Gastrocnemius medialis (tissue), 4 donors: ENCODE data around the gene ACTR3. TPM values are rescaled to one million over a fixed set of nuclear protein-coding genes. Genes with fewer than 3 reads are reported as not detected.

Experiments used
- ATAC-seq, 2 donors: fragments of 150-250 bp; one replicate each; pipeline ENCODE4 v1.9.1; 2016
- DNase-seq, 2 donors: peaks; one replicate each; pipeline ENCODE4 v3.0.0-alpha.2; 2019
- H3K27ac ChIP-seq, 4 donors: fragments of 200-600 bp; sonication (generic); 1 replicate in 1 of 4; 2 replicates in 3 of 4; pipeline ENCODE4 v1.5.1; 2016 to 2018; ENCODE audit warnings: mild to moderate bottlenecking in 2 of 4, moderate library complexity in 1 of 4
- H3K27me3 ChIP-seq, 3 donors: fragments of 200-600 bp; sonication (generic) in 2 of 3; 1 replicate in 1 of 3; 2 replicates in 2 of 3; pipeline versions ENCODE4 v1.5.1 to v1.6.0; 2016 to 2019; ENCODE audit warnings: mild to moderate bottlenecking in 1 of 3, moderate library complexity in 1 of 3
- H3K36me3 ChIP-seq, 2 donors: fragments of 200-600 bp; sonication (generic) in 1 of 2; one replicate each; pipeline ENCODE4 v1.5.1; 2017 to 2018
- H3K4me1 ChIP-seq, 2 donors: fragments of 200-600 bp; sonication (generic) in 1 of 2; one replicate each; pipeline ENCODE4 v1.5.1; 2016 to 2017; ENCODE audit warnings: mild to moderate bottlenecking in 2 of 2
- H3K4me3 ChIP-seq, 4 donors: fragments of 200-600 bp; sonication (generic) in 3 of 4; 1 replicate in 1 of 4; 2 replicates in 3 of 4; pipeline ENCODE4 v1.5.1; 2016 to 2019; ENCODE audit warnings: mild to moderate bottlenecking in 2 of 4
- H3K9me3 ChIP-seq, 3 donors: fragments of 200-600 bp; sonication (generic) in 2 of 3; 1 replicate in 1 of 3; 2 replicates in 2 of 3; pipeline ENCODE4 v1.5.1; 2016 to 2019
- CTCF ChIP-seq, 5 experiments: fragments of 450-650 bp in 3 of 5; fragments of 200-600 bp in 2 of 5; sonication (generic) in 2 of 5; IDR thresholded peaks in 4 of 5; conservative IDR thresholded peaks in 1 of 5; 1 replicate in 4 of 5; 2 replicates in 1 of 5; pipeline ENCODE4 v1.5.1; 2016 to 2019; ENCODE audit warnings: antibody characterized with exemption in 5 of 5, mild to moderate bottlenecking in 3 of 5, moderate library complexity in 3 of 5
- POLR2A ChIP-seq, 2 donors: fragments of 450-650 bp; IDR thresholded peaks; one replicate each; pipeline ENCODE4 v1.6.1; 2017; ENCODE audit warnings: antibody characterized with exemption in 2 of 2, mild to moderate bottlenecking in 2 of 2, moderate library complexity in 2 of 2
- in situ Hi-C, 4 donors: fragments of 200-750 bp; cut with MboI; loops; one replicate each; pipeline versions ENCODE4 v1.15.0 to v1.8.0; 2017; ENCODE audit warnings: low sequenced_read_pairs in 4 of 4
- intact Hi-C: fragments of 100-400 bp; cut with DNase I; formaldehyde crosslinking; loops from one replicate; pipeline ENCODE4 v1.15.1; 2023; ENCODE audit warnings: low total_unique reads
- total RNA-seq, 4 donors: library from RNA; depleted of rRNA; stranded (reverse); fragments of >200 nt; gene quantifications; one replicate each; pipeline versions ENCODE4 v1.1.0 to v1.2.3, GENCODE V29; 2016

ACTR3 gene
- total RNA-seq, 4 donors from 2014 or later = 39.3 to 75.0 (median 56.6) TPM

GRCh38 chr2:113854208-113854607 lies 35.7 kb upstream of the ACTR3 start:
- ATAC-seq (no peak), DNase-seq (no peak)
- H3K4me3 ChIP-seq = no peak overlapping the region
- no peak overlapping the region for H3K27ac ChIP-seq
- TF ChIP-seq POLR2A (IDR thresholded peaks at IDR 0.05) (no peak), CTCF (IDR thresholded peaks at IDR 0.05 in 4 of 5, conservative IDR thresholded peaks at IDR 0.05 in 1 of 5) (no peak)
- no peaks in the 10 kb centered on the region for H3K4me1 ChIP-seq
- H3K27me3 ChIP-seq = no peaks in the 10 kb centered on the region
- intact Hi-C loops = no loop called here
- in situ Hi-C loops = no loop called here
- no peaks in the 10 kb centered on the region for H3K9me3 ChIP-seq
- H3K36me3 ChIP-seq = no peaks in the 10 kb centered on the region

GRCh38 chr2:113854970-113855740 lies 34.7 kb upstream of the ACTR3 start:
- TF ChIP-seq CTCF (IDR thresholded peaks at IDR 0.05 in 4 of 5, conservative IDR thresholded peaks at IDR 0.05 in 1 of 5) = no peak
- intact Hi-C loops = no loop called here
- in situ Hi-C loops = no loop called here
- Histone ChIP-seq H3K27me3 (no peaks in the 10 kb centered on the region), H3K4me3 (no peak overlapping the region), H3K27ac (no peak overlapping the region), H3K4me1 (no peaks in the 10 kb centered on the region), H3K36me3 (no peaks in the 10 kb centered on the region), H3K9me3 (no peaks in the 10 kb centered on the region)
- no peak for ATAC-seq
- DNase-seq = no peak

- in situ Hi-C loops (no loop called here), intact Hi-C loops (no loop called here)
- Histone ChIP-seq H3K27me3 (no peaks in the 10 kb centered on the region), H3K27ac (no peak overlapping the region), H3K4me1 (no peaks in the 10 kb centered on the region), H3K36me3 (no peaks in the 10 kb centered on the region), H3K4me3 (no peak overlapping the region), H3K9me3 (no peaks in the 10 kb centered on the region)
- DNase-seq = no peak
- no peak for ATAC-seq
- TF ChIP-seq POLR2A (IDR thresholded peaks at IDR 0.05) (no peak), CTCF (IDR thresholded peaks at IDR 0.05 in 4 of 5, conservative IDR thresholded peaks at IDR 0.05 in 1 of 5) (no peak)
Measured at GRCh38 chr2:113857464-113857863, 32.4 kb upstream of the ACTR3 start.

GRCh38 chr2:113858764-113859163 lies 31.1 kb upstream of the ACTR3 start:
- no peak for TF ChIP-seq CTCF (IDR thresholded peaks at IDR 0.05 in 4 of 5, conservative IDR thresholded peaks at IDR 0.05 in 1 of 5)
- TF ChIP-seq POLR2A (IDR thresholded peaks at IDR 0.05) = no peak
- ATAC-seq = no peak
- H3K27ac ChIP-seq = no peak overlapping the region

GRCh38 chr2:113861740-113862139 lies 28.1 kb upstream of the ACTR3 start:
- in situ Hi-C loops = no loop called here
- H3K4me1 ChIP-seq = no peaks in the 10 kb centered on the region
- no peaks in the 10 kb centered on the region for H3K9me3 ChIP-seq
- TF ChIP-seq POLR2A (IDR thresholded peaks at IDR 0.05) (no peak), CTCF (IDR thresholded peaks at IDR 0.05 in 4 of 5, conservative IDR thresholded peaks at IDR 0.05 in 1 of 5) (no peak)
- ATAC-seq = no peak
- H3K27me3 ChIP-seq = no peaks in the 10 kb centered on the region
- no peak overlapping the region for H3K27ac ChIP-seq
- H3K36me3 ChIP-seq = no peaks in the 10 kb centered on the region
- no peak overlapping the region for H3K4me3 ChIP-seq
- DNase-seq = no peak
- intact Hi-C loops = no loop called here

More at GRCh38 chr2:113858764-113859163, 31.1 kb upstream of the ACTR3 start:
- Histone ChIP-seq H3K4me1 (no peaks in the 10 kb centered on the region), H3K27me3 (no peaks in the 10 kb centered on the region), H3K4me3 (no peak overlapping the region), H3K9me3 (no peaks in the 10 kb centered on the region), H3K36me3 (no peaks in the 10 kb centered on the region)
- intact Hi-C loops = no loop called here
- in situ Hi-C loops = no loop called here
- no peak for DNase-seq
